ENCODE measurements around the gene GTF3A. TPM values are rescaled to one million over a fixed set of nuclear protein-coding genes. Genes with fewer than 3 reads are reported as not detected.

The GTF3A gene
- total and polyA plus RNA-seq, 9 of the 15 experiments (the other 6 are each of a cell fraction or from before 2014, with no cell fraction given), result 47.5 to 303 (median 174) TPM

GRCh38 chr13:27449936-27450828 lies 25.8 kb downstream of the GTF3A start, which contains the start of gene MTIF3 (continued):
- TF ChIP-seq DDX20 (tag; IDR thresholded peaks at IDR 0.05; ENCODE audit: low read depth), result no peak
- TF ChIP-seq HIVEP1 (CRISPR knock-in tag; IDR thresholded peaks at IDR 0.05), result no peak
- TF ChIP-seq ILF3 (IDR thresholded peaks at IDR 0.05; ENCODE audit: borderline replicate concordance), result no peak; the same call in 1 of the 2 replicates
- TF ChIP-seq ZFP30 (CRISPR knock-in tag; IDR thresholded peaks at IDR 0.05; ENCODE audit: borderline replicate concordance), result no peak
- no peak for TF ChIP-seq ZNF445 (CRISPR knock-in tag; IDR thresholded peaks at IDR 0.05; ENCODE audit: low read depth)
- no peak for TF ChIP-seq E2F1 (CRISPR knock-in tag; IDR thresholded peaks at IDR 0.05)
- TF ChIP-seq MEF2D (tag; conservative IDR thresholded peaks at IDR 0.05; ENCODE audit: low read depth), result no peak
- TF ChIP-seq SUPT5H (IDR thresholded peaks at IDR 0.05), result peak; percentile 88
- no peak for TF ChIP-seq STAT5A (IDR thresholded peaks at IDR 0.05; ENCODE audit: borderline replicate concordance, low read length)
- no peak for TF ChIP-seq MYBL2 (IDR thresholded peaks at IDR 0.05; ENCODE audit: low read depth)
- TF ChIP-seq MYBL2 (CRISPR knock-in tag; IDR thresholded peaks at IDR 0.05; ENCODE audit: borderline replicate concordance), result no peak
- TF ChIP-seq SNRNP70 (optimal IDR thresholded peaks at IDR 0.05; ENCODE audit: low read depth, low read length), result no peak
- TF ChIP-seq ZNF184 (CRISPR knock-in tag; IDR thresholded peaks at IDR 0.05), result no peak
- TF ChIP-seq PATZ1 (CRISPR knock-in tag; IDR thresholded peaks at IDR 0.05; ENCODE audit: borderline replicate concordance), result no peak
- no peak for TF ChIP-seq ETS2 (tag; IDR thresholded peaks at IDR 0.05; ENCODE audit: borderline replicate concordance, poor library complexity, severe bottlenecking)
- peak; percentile 23; the same call in 1 of the 2 replicates for TF ChIP-seq BACH1 (tag; IDR thresholded peaks at IDR 0.05)
- TF ChIP-seq POU5F1 (IDR thresholded peaks at IDR 0.05; ENCODE audit: borderline replicate concordance, low read depth, low read length, partially characterized antibody), result no peak
- no peak for TF ChIP-seq ZNF133 (CRISPR knock-in tag; IDR thresholded peaks at IDR 0.05)
- no peak; a peak in 1 of 4 replicates for TF ChIP-seq CSDE1 (IDR thresholded peaks at IDR 0.05)
- TF ChIP-seq ATF7 (IDR thresholded peaks at IDR 0.05), result peak; percentile 71
- TF ChIP-seq BCL6 (CRISPR knock-in tag; IDR thresholded peaks at IDR 0.05), result no peak
- TF ChIP-seq CTBP1 (IDR thresholded peaks at IDR 0.05; ENCODE audit: borderline replicate concordance), result peak; percentile 91
- TF ChIP-seq ZNF644 (tag; IDR thresholded peaks at IDR 0.05; ENCODE audit: low read depth), result no peak
- TF ChIP-seq TGIF2 (CRISPR knock-in tag; IDR thresholded peaks at IDR 0.05), result no peak
- TF ChIP-seq SPI1 (IDR thresholded peaks at IDR 0.05; ENCODE audit: borderline replicate concordance, low read depth, low read length), result peak; percentile 72; the same call in 1 of the 2 replicates

Data from K562 (cell line).